VCaP (cell line): Measurements from ENCODE around the gene ARID1B.
A peak's percentile ranks its signal among the peaks of the same experiment; 100 is the strongest.
"Not testable (repeated sequence)": the region's sequence is repeated elsewhere in the genome, so short reads cannot be mapped to it uniquely, and the experiment has no call there.

ENCODE experiments used
- H3K27ac ChIP-seq: fragments of 450-650 bp; 2 replicates; pipeline ENCODE4 v1.5.1; 2017
- CTCF ChIP-seq: fragments of 450-650 bp; conservative IDR thresholded peaks from 2 replicates; pipeline ENCODE4 v1.5.1; 2017; ENCODE audit warnings: mild to moderate bottlenecking, moderate library complexity

The ARID1B gene

DNA sequence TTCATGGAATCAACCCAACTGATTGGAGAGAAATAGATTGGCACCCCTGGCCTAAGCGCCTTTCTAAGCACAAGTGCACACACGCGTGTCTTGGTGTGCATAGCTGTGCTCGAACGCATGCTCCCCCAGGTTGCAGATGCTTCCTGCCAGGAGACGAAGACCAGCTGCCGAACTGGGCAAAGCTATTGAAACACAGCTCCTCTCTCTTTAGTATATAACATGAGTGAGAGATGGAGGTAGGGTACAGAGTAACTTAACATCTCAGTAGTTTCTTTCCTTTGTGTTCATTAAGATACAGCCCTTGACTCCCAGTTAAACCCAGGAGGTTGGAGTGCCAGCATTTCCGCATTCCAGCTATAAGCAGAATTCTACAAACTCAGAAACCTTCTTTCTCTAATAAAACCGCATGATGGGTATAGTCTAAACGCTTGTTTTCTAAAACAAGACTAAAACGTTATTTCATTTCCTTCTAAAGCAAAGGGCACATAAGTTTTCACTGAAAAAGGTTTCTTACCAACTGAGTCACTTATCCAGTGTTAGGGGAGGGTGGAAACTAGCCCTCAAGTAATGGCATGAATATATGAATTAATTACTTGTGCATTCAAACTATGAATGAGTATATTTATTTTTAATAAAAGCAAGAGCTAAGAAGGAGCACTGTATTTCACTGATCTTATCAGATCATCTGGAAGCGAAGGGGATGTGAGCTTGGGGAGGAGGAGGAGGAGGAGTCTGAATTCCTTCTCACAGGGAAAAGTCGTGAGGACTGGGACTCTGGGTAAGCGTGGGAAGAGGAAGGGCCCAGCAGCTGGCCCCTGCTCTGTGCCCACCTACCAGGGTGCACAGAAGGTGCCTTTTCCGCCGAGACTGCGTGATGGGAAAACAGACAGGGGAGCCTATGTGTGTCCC, 367.0 kb downstream of the ARID1B start:
- H3K27ac ChIP-seq, result peak overlapping the region; percentile 49
- TF ChIP-seq CTCF, result no peak

DNA sequence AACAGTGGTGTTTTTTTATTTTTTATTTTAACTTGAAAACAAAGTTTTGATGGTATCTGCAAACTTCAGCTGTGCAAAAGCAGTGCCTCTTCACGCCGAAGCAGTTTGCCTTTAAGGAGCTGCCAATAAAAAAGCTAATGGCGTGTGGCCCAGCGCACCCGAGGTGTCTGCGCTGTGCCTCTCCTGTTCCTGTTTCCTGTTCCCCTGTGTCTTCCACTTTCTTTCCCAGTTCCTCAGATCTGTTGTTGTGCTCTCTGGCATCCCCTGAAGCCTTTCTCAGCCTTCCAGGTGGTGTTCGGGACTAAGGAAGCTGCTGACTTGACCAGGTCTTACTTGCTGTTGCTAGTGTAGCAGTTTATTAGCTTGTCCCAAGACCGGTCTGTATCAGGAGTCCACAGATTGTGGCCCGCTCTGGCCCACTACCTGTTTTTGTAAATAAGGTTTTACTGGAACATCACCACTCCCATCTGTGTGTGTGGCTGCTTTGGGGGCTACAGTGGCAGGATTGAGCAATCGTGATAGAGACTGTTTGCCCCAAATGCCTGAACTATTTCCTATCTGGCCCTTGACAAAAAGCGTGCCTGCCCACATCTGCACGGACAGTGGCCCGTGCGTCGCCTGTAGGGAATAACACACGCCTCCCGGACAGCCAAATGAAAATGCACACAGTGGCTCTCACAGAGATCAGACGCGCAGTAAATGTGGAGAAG, 367.8 kb downstream of the ARID1B start:
- TF ChIP-seq CTCF, result no peak
- peak overlapping the region; percentile 49 for H3K27ac ChIP-seq

GRCh38 chr6:157145656-157146285, 368.6 kb downstream of the ARID1B start:
- no peak for TF ChIP-seq CTCF
- H3K27ac ChIP-seq, result peak overlapping the region; percentile 49

GRCh38 chr6:157147054-157148026, 370.2 kb downstream of the ARID1B start:
- not testable (repeated sequence) for H3K27ac ChIP-seq

GRCh38 chr6:157148391-157149323, 371.5 kb downstream of the ARID1B start:
- TF ChIP-seq CTCF, result no peak
- no peak overlapping the region for H3K27ac ChIP-seq

DNA sequence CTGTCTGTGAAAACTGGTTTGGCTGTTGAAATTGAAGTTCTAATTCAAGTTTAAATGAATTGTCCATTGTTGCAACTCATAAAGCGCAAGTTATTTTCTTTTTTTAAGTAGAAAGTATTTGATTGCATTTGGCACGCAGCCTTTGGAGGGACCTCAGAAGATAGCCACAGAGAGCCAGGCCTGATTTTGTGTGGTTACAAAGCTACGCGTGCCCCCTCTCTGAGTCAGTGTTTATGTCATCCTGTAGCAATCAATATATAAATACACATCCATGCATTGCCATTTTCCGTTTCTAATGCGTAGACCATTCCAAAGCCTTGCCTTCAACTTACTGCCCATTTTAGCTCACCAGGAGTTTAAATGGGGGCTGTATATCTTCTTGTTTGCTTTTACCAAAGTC, 372.9 kb downstream of the ARID1B start:
- TF ChIP-seq CTCF, result no peak
- H3K27ac ChIP-seq, result no peak overlapping the region
